Mucosa of rectum (tissue), 2 donors: ENCODE results near the gene PROX2.

Source experiments
- H3K27ac ChIP-seq, 2 donors: one replicate each; pipeline ENCODE4 v1.7.0; 2013; ENCODE audit warnings: inconsistent platforms in 2 of 2, low read depth in 2 of 2, low read length in 2 of 2
- H3K27me3 ChIP-seq, 2 donors: one replicate each; pipeline ENCODE4 v1.7.0; 2013; ENCODE audit warnings: low read length in 2 of 2; ENCODE audit not compliant: control insufficient read depth in 2 of 2, insufficient read depth in 2 of 2
- H3K36me3 ChIP-seq, 2 donors: one replicate each; pipeline ENCODE4 v1.7.0; 2013; ENCODE audit warnings: low read length in 2 of 2; ENCODE audit not compliant: control insufficient read depth in 2 of 2, insufficient read depth in 2 of 2
- H3K4me1 ChIP-seq, 2 donors: one replicate each; pipeline ENCODE4 v1.7.0; 2013; ENCODE audit warnings: low read length in 2 of 2, mild to moderate bottlenecking in 1 of 2; ENCODE audit not compliant: control insufficient read depth in 2 of 2, insufficient read depth in 2 of 2
- H3K4me3 ChIP-seq, 2 donors: one replicate each; pipeline ENCODE4 v1.7.0; 2013; ENCODE audit warnings: low read length in 2 of 2
- H3K9ac ChIP-seq, 2 donors: one replicate each; pipeline ENCODE4 v1.7.0; 2013; ENCODE audit warnings: low read length in 2 of 2, low read depth in 1 of 2, mild to moderate bottlenecking in 1 of 2
- H3K9me3 ChIP-seq, 2 donors: one replicate each; pipeline ENCODE4 v1.7.0; 2013; ENCODE audit warnings: low read length in 2 of 2; ENCODE audit not compliant: control insufficient read depth in 2 of 2
- donor health status: healthy.
- donor health status: Normal muscosa, but diverticular disease.

PROX2 gene

GRCh38 chr14:74898083-74898482, 22.1 kb upstream of the PROX2 start:
- H3K4me3 ChIP-seq: no peak overlapping the region
- no peaks in the 10 kb centered on the region for H3K27me3 ChIP-seq
- no peaks in the 10 kb centered on the region for H3K9me3 ChIP-seq
- H3K9ac ChIP-seq: no peak overlapping the region
- H3K36me3 ChIP-seq: peaks cover 93 to 94% of the 10 kb centered on the region in 2 donors
- H3K27ac ChIP-seq: no peak overlapping the region
- no peaks in the 10 kb centered on the region for H3K4me1 ChIP-seq

- H3K36me3 ChIP-seq: peaks cover 93 to 94% of the 10 kb centered on the region in 2 donors
- H3K4me1 ChIP-seq: no peaks in the 10 kb centered on the region
- no peak overlapping the region for H3K27ac ChIP-seq
- H3K27me3 ChIP-seq: no peaks in the 10 kb centered on the region
- H3K9me3 ChIP-seq: no peaks in the 10 kb centered on the region
- no peak overlapping the region for H3K9ac ChIP-seq
- H3K4me3 ChIP-seq: no peak overlapping the region
Observed at GRCh38 chr14:74897642-74898041, 21.7 kb upstream of the PROX2 start.

GRCh38 chr14:74896400-74896799, 20.5 kb upstream of the PROX2 start:
- Histone ChIP-seq H3K27me3 (no peaks in the 10 kb centered on the region), H3K36me3 (peaks cover 94% of the 10 kb centered on the region in 2 donors), H3K9ac (no peak overlapping the region), H3K4me1 (no peaks in the 10 kb centered on the region), H3K27ac (no peak overlapping the region), H3K9me3 (no peaks in the 10 kb centered on the region), H3K4me3 (no peak overlapping the region)

- Histone ChIP-seq H3K36me3 (peaks cover 83 to 86% of the 10 kb centered on the region in 2 donors), H3K27ac (peak overlapping the region in 1 of 2 donors; percentile 13), H3K4me1 (peaks cover 0 to 2% of the 10 kb centered on the region in 2 donors), H3K27me3 (no peaks in the 10 kb centered on the region), H3K9ac (no peak overlapping the region), H3K9me3 (no peaks in the 10 kb centered on the region), H3K4me3 (no peak overlapping the region)
Observed at GRCh38 chr14:74893614-74894091, 17.7 kb upstream of the PROX2 start.

GRCh38 chr14:74892745-74893144, 16.8 kb upstream of the PROX2 start:
- Histone ChIP-seq H3K36me3 (peaks cover 75 to 79% of the 10 kb centered on the region in 2 donors), H3K4me3 (no peak overlapping the region), H3K9ac (no peak overlapping the region), H3K9me3 (no peaks in the 10 kb centered on the region), H3K4me1 (peaks cover 0 to 10% of the 10 kb centered on the region in 2 donors), H3K27ac (no peak overlapping the region), H3K27me3 (no peaks in the 10 kb centered on the region)

GRCh38 chr14:74891870-74892269, 15.9 kb upstream of the PROX2 start:
- no peaks in the 10 kb centered on the region for H3K27me3 ChIP-seq
- H3K27ac ChIP-seq: no peak overlapping the region
- no peak overlapping the region for H3K9ac ChIP-seq
- no peak overlapping the region for H3K4me3 ChIP-seq
- no peaks in the 10 kb centered on the region for H3K9me3 ChIP-seq
- H3K4me1 ChIP-seq: peaks cover 0 to 11% of the 10 kb centered on the region in 2 donors
- peaks cover 66 to 72% of the 10 kb centered on the region in 2 donors for H3K36me3 ChIP-seq

- Histone ChIP-seq H3K9ac (no peak overlapping the region), H3K4me1 (peaks cover 5 to 11% of the 10 kb centered on the region in 2 donors), H3K4me3 (no peak overlapping the region), H3K27me3 (no peaks in the 10 kb centered on the region), H3K36me3 (peaks cover 54 to 63% of the 10 kb centered on the region in 2 donors), H3K27ac (no peak overlapping the region), H3K9me3 (no peaks in the 10 kb centered on the region)
Observed at GRCh38 chr14:74890262-74890661, 14.3 kb upstream of the PROX2 start.

- H3K4me3 ChIP-seq: no peak overlapping the region
- peaks cover 40 to 48% of the 10 kb centered on the region in 2 donors for H3K36me3 ChIP-seq
- no peak overlapping the region for H3K9ac ChIP-seq
- H3K27me3 ChIP-seq: no peaks in the 10 kb centered on the region
- H3K27ac ChIP-seq: no peak overlapping the region
- peaks cover 12 to 13% of the 10 kb centered on the region in 2 donors for H3K4me1 ChIP-seq
- no peaks in the 10 kb centered on the region for H3K9me3 ChIP-seq
Observed at GRCh38 chr14:74888164-74889158, 12.5 kb upstream of the PROX2 start.

GRCh38 chr14:74886001-74886400, 10.1 kb upstream of the PROX2 start:
- peaks cover 15 to 24% of the 10 kb centered on the region in 2 donors for H3K4me1 ChIP-seq
- no peak overlapping the region for H3K9ac ChIP-seq
- H3K27ac ChIP-seq: no peak overlapping the region

More at GRCh38 chr14:74886001-74886400, 10.1 kb upstream of the PROX2 start:
- H3K4me3 ChIP-seq: no peak overlapping the region
- H3K27me3 ChIP-seq: no peaks in the 10 kb centered on the region
- peaks cover 18 to 24% of the 10 kb centered on the region in 2 donors for H3K36me3 ChIP-seq
- H3K9me3 ChIP-seq: no peaks in the 10 kb centered on the region
